HG02981 (cell line): ENCODE results near the gene PRDX3.

Experiments
- ATAC-seq: cut with Tn5 transposase; IDR thresholded peaks from one replicate; pipeline ENCODE4 v1.9.1; 2021; ENCODE audit warnings: mild to moderate bottlenecking, moderate library complexity; ENCODE audit not compliant: unreplicated experiment

The PRDX3 gene

GRCh38 chr10:119131512-119132240 is 46.9 kb downstream of the PRDX3 start:
- peak; percentile 62 for ATAC-seq

- no peak for ATAC-seq
Measured at GRCh38 chr10:119129721-119130120, 48.9 kb downstream of the PRDX3 start.

GRCh38 chr10:119125942-119126341 is 52.7 kb downstream of the PRDX3 start:
- ATAC-seq, result no peak

GRCh38 chr10:119120875-119121274 is 57.7 kb downstream of the PRDX3 start:
- no peak for ATAC-seq

- peak; percentile 88 for ATAC-seq
Measured at GRCh38 chr10:119120413-119120867, 58.2 kb downstream of the PRDX3 start.

GRCh38 chr10:119119400-119119799 is 59.2 kb downstream of the PRDX3 start:
- no peak for ATAC-seq

GRCh38 chr10:119118231-119118630 is 60.4 kb downstream of the PRDX3 start:
- no peak for ATAC-seq
